Measurements from ENCODE around the gene WDFY4.
"Not testable (repeated sequence)": the region's sequence is repeated elsewhere in the genome, so short reads cannot be mapped to it uniquely, and the experiment has no call there.

- TF ChIP-seq HNRNPLL (IDR thresholded peaks at IDR 0.05; ENCODE audit: low read depth, low read length, poor library complexity, severe bottlenecking); CTCF (CRISPR knock-in tag; IDR thresholded peaks at IDR 0.05); ZNF569 (CRISPR knock-in tag; IDR thresholded peaks at IDR 0.05; ENCODE audit: borderline replicate concordance); TBL1XR1 (IDR thresholded peaks at IDR 0.05; ENCODE audit: borderline replicate concordance, low read length, partially characterized antibody); PATZ1 (CRISPR knock-in tag; IDR thresholded peaks at IDR 0.05); ESRRA (CRISPR knock-in tag; IDR thresholded peaks at IDR 0.05; ENCODE audit: low read depth); MXI1 (IDR thresholded peaks at IDR 0.05; ENCODE audit: borderline replicate concordance, low read depth, low read length); ZNF256 (CRISPR knock-in tag; conservative IDR thresholded peaks at IDR 0.05); ZC3H4 (CRISPR knock-in tag; IDR thresholded peaks at IDR 0.05; ENCODE audit: borderline replicate concordance); POLR2A (IDR thresholded peaks at IDR 0.05; ENCODE audit: insufficient read depth in 1 of 2, low read depth in 2 of 2, low read length in 2 of 2); BRF2 (CRISPR knock-in tag; IDR thresholded peaks at IDR 0.05): not testable (repeated sequence)
Observed at GRCh38 chr10:48641099-48641690, 43.5 kb upstream of the WDFY4 start.

Measured in HepG2 (cell line).